Fibroblast of the aortic adventitia (primary cell): ENCODE measurements around the gene CDC42BPA. TPM values are rescaled to one million over a fixed set of nuclear protein-coding genes. Genes with fewer than 3 reads are reported as not detected.

Experiments
- DNase-seq: peaks from one replicate; pipeline ENCODE4 v3.0.0-alpha.2; 2010; ENCODE audit warnings: low read depth
- H3K4me3 ChIP-seq: 2 replicates; pipeline ENCODE4 v1.5.1; 2011; ENCODE audit warnings: low read depth, mild to moderate bottlenecking, control low read depth, low read length, moderate library complexity
- total RNA-seq: library from RNA; depleted of rRNA; stranded (reverse); fragments of >200 nt; gene quantifications from 2 replicates; pipeline ENCODE4 v1.2.3, GENCODE V29; 2012; ENCODE audit warnings: low replicate concordance
- TF ChIP-seq, protein P1 (sequence below): IDR thresholded peaks from 2 replicates; pipeline ENCODE4 v1.5.1; 2011; ENCODE audit warnings: mild to moderate bottlenecking, low read length, control low read depth, inconsistent platforms; ENCODE audit not compliant: insufficient read depth

Gene CDC42BPA
- total RNA-seq, 1 donor = 82.5 TPM

GRCh38 chr1:226967665-226968064, 350.6 kb downstream of the CDC42BPA start:
- TF ChIP-seq, protein P1, sequence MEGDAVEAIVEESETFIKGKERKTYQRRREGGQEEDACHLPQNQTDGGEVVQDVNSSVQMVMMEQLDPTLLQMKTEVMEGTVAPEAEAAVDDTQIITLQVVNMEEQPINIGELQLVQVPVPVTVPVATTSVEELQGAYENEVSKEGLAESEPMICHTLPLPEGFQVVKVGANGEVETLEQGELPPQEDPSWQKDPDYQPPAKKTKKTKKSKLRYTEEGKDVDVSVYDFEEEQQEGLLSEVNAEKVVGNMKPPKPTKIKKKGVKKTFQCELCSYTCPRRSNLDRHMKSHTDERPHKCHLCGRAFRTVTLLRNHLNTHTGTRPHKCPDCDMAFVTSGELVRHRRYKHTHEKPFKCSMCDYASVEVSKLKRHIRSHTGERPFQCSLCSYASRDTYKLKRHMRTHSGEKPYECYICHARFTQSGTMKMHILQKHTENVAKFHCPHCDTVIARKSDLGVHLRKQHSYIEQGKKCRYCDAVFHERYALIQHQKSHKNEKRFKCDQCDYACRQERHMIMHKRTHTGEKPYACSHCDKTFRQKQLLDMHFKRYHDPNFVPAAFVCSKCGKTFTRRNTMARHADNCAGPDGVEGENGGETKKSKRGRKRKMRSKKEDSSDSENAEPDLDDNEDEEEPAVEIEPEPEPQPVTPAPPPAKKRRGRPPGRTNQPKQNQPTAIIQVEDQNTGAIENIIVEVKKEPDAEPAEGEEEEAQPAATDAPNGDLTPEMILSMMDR = no peak
- H3K4me3 ChIP-seq = no peak overlapping the region
- DNase-seq = no peak

- DNase-seq = no peak
- TF ChIP-seq, protein P1 = no peak
- no peak overlapping the region for H3K4me3 ChIP-seq
Observed at GRCh38 chr1:226966683-226967082, 351.6 kb downstream of the CDC42BPA start.

GRCh38 chr1:226965581-226966440, 352.5 kb downstream of the CDC42BPA start:
- TF ChIP-seq, protein P1 = no peak
- H3K4me3 ChIP-seq = no peak overlapping the region
- DNase-seq = no peak

DNA sequence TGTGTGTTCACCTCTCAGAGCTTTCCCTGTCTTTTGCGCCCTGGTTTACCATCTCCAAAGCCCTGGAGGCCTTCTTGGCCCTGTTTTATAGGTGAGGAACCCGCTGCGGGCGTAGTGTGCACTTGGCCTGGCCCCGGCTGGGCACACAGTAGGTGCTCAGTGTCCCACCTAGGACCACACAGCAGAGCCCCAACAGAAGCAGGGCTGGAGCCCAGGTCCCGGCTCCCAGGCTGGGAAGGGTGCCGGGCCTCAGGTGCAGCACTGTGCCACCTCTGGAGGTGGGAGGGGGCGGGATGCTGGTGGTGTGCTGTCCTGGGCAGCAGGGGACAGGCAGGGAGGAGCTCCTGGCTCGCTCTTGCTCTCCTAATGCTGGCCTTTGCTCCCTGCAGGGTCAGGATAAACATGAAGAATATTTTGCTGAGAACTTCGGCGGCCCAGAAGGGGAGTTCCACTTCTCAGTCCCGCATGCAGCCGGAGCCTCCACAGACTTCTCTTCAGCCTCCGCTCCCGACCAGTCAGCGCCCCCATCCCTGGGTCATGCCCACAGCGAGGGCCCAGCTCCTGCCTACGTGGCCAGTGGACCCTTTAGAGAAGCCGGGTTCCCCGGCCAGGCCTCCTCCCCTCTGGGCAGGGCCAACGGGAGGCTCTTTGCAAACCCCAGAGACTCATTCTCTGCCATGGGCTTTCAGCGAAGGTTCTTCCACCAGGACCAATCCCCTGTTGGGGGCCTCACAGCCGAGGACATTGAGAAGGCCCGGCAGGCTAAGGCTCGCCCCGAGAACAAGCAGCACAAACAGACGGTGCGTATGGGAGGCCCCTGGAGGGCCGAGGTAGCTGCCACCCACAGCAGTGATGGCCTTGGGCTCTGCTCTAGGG, 353.4 kb downstream of the CDC42BPA start:
- no peak for DNase-seq
- TF ChIP-seq, protein P1 = no peak
- no peak overlapping the region for H3K4me3 ChIP-seq

GRCh38 chr1:226964068-226964425, 354.2 kb downstream of the CDC42BPA start:
- no peak overlapping the region for H3K4me3 ChIP-seq
- no peak for DNase-seq
- TF ChIP-seq, protein P1 = no peak

DNA sequence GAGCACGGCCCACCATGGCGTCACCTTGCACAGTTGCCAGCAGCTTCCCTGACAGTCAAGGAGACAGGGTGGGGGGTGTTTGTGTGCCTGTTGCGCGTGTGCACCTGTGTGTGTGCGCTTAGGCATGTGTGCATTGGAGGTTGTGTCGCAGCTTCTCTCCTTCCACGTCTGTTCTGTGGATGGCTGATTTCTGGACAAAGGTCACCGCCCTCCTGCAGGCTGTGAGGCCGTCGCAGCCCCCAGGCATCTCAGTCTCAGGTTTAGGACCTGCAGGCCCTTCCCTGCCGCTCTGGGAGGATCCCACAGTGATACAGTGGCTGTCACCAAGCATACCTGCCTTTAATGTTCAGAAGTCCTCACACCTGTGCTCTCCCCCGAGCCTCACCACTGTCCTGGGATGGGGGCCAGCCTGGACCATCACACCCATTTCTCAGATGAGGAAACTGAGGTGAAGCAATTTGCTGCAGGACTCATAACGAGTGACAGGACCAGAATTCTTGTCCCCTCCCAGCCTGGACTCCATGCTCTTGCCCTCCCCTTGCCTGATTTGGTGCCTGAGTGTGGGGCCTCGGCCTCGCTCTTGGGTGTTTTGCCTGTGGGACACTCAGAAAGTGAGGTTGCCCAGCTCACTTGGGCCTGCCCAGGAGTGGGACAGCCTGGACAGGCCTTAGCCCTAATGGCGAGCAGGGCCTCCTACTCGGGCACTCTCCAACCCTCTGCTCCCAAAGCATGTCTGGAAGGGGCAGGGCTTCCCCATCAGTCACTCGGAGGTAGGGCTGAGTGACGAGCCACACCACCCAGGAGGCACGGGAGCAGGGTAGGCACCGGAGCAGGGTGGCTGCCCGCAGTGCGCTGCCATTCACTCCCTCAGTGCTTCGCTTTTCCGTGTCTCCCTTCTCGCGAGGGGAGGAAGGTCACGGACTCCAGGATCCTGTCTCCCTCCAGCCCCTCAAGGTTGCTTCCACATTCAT, 355.6 kb downstream of the CDC42BPA start:
- no peak overlapping the region for H3K4me3 ChIP-seq
- TF ChIP-seq, protein P1 = no peak
- DNase-seq = no peak
